GM12892 (cell line): ENCODE data around the gene ZNF80.

Experiments used
- POLR2AphosphoS5 ChIP-seq: IDR thresholded peaks from 2 replicates; pipeline ENCODE4 v1.6.1; 2011; ENCODE audit warnings: low read depth, low read length, control low read depth
- TAF1 ChIP-seq: IDR thresholded peaks from 2 replicates; pipeline ENCODE4 v1.6.1; 2011; ENCODE audit warnings: low read depth, mild to moderate bottlenecking, control low read depth, low read length, borderline replicate concordance

GRCh38 chr3:114284644-114285043, 47.3 kb upstream of the ZNF80 start:
- TF ChIP-seq TAF1 (no peak), POLR2AphosphoS5 (no peak)
